HepG2 (cell line): ENCODE measurements around the gene TADA2B. TPM values are rescaled to one million over a fixed set of nuclear protein-coding genes. Genes with fewer than 3 reads are reported as not detected.

Experiments
- AKNA ChIP-seq: sonication (generic); formaldehyde crosslinking; IDR thresholded peaks from 2 replicates; pipeline ENCODE4 v1.4.0; 2020; ENCODE audit warnings: missing genetic modification reagents, borderline replicate concordance
- BRD4 ChIP-seq: sonication (generic); formaldehyde crosslinking; IDR thresholded peaks from 2 replicates; pipeline ENCODE4 v1.4.0; 2020; ENCODE audit warnings: missing genetic modification reagents
- DNMT1 ChIP-seq: sonication (generic); formaldehyde crosslinking; IDR thresholded peaks from 2 replicates; pipeline ENCODE4 v1.5.1; 2020; ENCODE audit warnings: mild to moderate bottlenecking, missing genetic modification reagents
- GABPA ChIP-seq, 2 experiments: IDR thresholded peaks; 2 replicates each; pipeline ENCODE4 v1.6.1; 2011 to 2016; ENCODE audit warnings: low read depth in 2 of 2, low read length in 1 of 2, missing biosample characterization in 1 of 2, missing genetic modification characterization in 1 of 2
- GATAD1 ChIP-seq: IDR thresholded peaks from 2 replicates; pipeline ENCODE4 v1.6.1; 2016; ENCODE audit warnings: missing genetic modification reagents, missing compliant biosample characterization
- GRHL1 ChIP-seq: sonication (generic); formaldehyde crosslinking; conservative IDR thresholded peaks from 2 replicates; pipeline ENCODE4 v1.8.0; 2022; ENCODE audit warnings: missing genetic modification reagents
- HHEX ChIP-seq: IDR thresholded peaks from 2 replicates; pipeline ENCODE4 v1.6.1; 2016; ENCODE audit warnings: control low read depth
- JDP2 ChIP-seq: sonication (generic); formaldehyde crosslinking; IDR thresholded peaks from 2 replicates; pipeline ENCODE4 v1.8.1; 2022; ENCODE audit warnings: missing genetic modification reagents, borderline replicate concordance
- KDM2A ChIP-seq: sonication (generic); formaldehyde crosslinking; IDR thresholded peaks from 2 replicates; pipeline ENCODE4 v1.4.0; 2020; ENCODE audit warnings: low read depth, missing genetic modification reagents, borderline replicate concordance
- MYC ChIP-seq: sonication (generic); formaldehyde crosslinking; IDR thresholded peaks from 2 replicates; pipeline ENCODE4 v1.9.0; 2021; ENCODE audit warnings: missing genetic modification reagents, borderline replicate concordance
- NFE2L2 ChIP-seq: fragments of 150-350 bp; IDR thresholded peaks from 2 replicates; pipeline ENCODE4 v1.6.1; 2014; ENCODE audit warnings: low read length
- POLR2A ChIP-seq, 2 experiments: IDR thresholded peaks; 2 replicates each; pipeline ENCODE4 v1.6.1; 2011; ENCODE audit warnings: low read depth in 2 of 2, low read length in 2 of 2, mild to moderate bottlenecking in 1 of 2, moderate library complexity in 1 of 2; ENCODE audit not compliant: insufficient read depth in 1 of 2
- RELA ChIP-seq: sonication (generic); formaldehyde crosslinking; IDR thresholded peaks from 2 replicates; pipeline ENCODE4 v1.4.0; 2020; ENCODE audit warnings: missing genetic modification reagents
- SETDB1 ChIP-seq: sonication (generic); formaldehyde crosslinking; IDR thresholded peaks from 2 replicates; pipeline ENCODE4 v1.5.1; 2020; ENCODE audit warnings: missing genetic modification reagents, mild to moderate bottlenecking, borderline replicate concordance
- SMAD3 ChIP-seq: sonication (generic); formaldehyde crosslinking; IDR thresholded peaks from 2 replicates; pipeline ENCODE4 v1.4.0; 2020; ENCODE audit warnings: missing genetic modification reagents
- SRY ChIP-seq: sonication (generic); formaldehyde crosslinking; IDR thresholded peaks from 2 replicates; pipeline ENCODE4 v1.8.0; 2022; ENCODE audit warnings: mild to moderate bottlenecking, missing genetic modification reagents
- SUZ12 ChIP-seq: fragments of 150-350 bp; IDR thresholded peaks from 2 replicates; pipeline ENCODE4 v1.6.1; 2014; ENCODE audit warnings: low read depth, low read length
- THAP11 ChIP-seq: IDR thresholded peaks from 2 replicates; pipeline ENCODE4 v1.6.1; 2016; ENCODE audit warnings: missing biosample characterization, missing genetic modification reagents
- ZFP36L1 ChIP-seq: sonication (generic); formaldehyde crosslinking; IDR thresholded peaks from 2 replicates; pipeline ENCODE4 v1.8.0; 2022; ENCODE audit warnings: mild to moderate bottlenecking, missing genetic modification reagents, moderate library complexity
- ZNF337 ChIP-seq: sonication (generic); formaldehyde crosslinking; IDR thresholded peaks from 2 replicates; pipeline ENCODE4 v1.5.1; 2020; ENCODE audit warnings: missing genetic modification reagents, low read depth, mild to moderate bottlenecking, borderline replicate concordance
- ZNF44 ChIP-seq: sonication (generic); formaldehyde crosslinking; IDR thresholded peaks from 2 replicates; pipeline ENCODE4 v1.5.1; 2020; ENCODE audit warnings: mild to moderate bottlenecking, missing genetic modification reagents
- ZNF501 ChIP-seq: sonication (generic); formaldehyde crosslinking; IDR thresholded peaks from 2 replicates; pipeline ENCODE4 v1.5.1; 2020; ENCODE audit warnings: mild to moderate bottlenecking, moderate library complexity, missing genetic modification reagents
- ZNF562 ChIP-seq: sonication (generic); formaldehyde crosslinking; IDR thresholded peaks from 2 replicates; pipeline ENCODE4 v1.8.0; 2022; ENCODE audit warnings: missing genetic modification reagents, borderline replicate concordance
- ZSCAN21 ChIP-seq: sonication (generic); formaldehyde crosslinking; IDR thresholded peaks from 2 replicates; pipeline ENCODE4 v1.8.0; 2022; ENCODE audit warnings: mild to moderate bottlenecking, missing genetic modification reagents, moderate library complexity, borderline replicate concordance
- ZSCAN9 ChIP-seq: IDR thresholded peaks from 2 replicates; pipeline ENCODE4 v1.6.1; 2016; ENCODE audit warnings: borderline replicate concordance
- polyA plus RNA-seq, 8 experiments: library from polyadenylated mRNA; depleted of rRNA in 3 of 8; stranded (reverse) in 7 of 8; unstranded in 1 of 8; fragments of >200 nt; fragmentation: Illumina TruSeq in 4 of 8; extraction: Trizol in 4 of 8; gene quantifications; 2 replicates each; pipeline versions ENCODE4 v1.2.1 to v1.2.3, GENCODE V29; 2011 to 2016; ENCODE audit warnings: low read depth in 4 of 8, missing spikeins in 1 of 8, mixed read lengths in 1 of 8; ENCODE audit not compliant: insufficient read depth in 1 of 8
- total RNA-seq, 5 experiments: library from RNA; depleted of rRNA; stranded (reverse); fragments of >200 nt; fragmentation: Illumina TruSeq; extraction: Trizol; gene quantifications; 2 replicates each; pipeline ENCODE4 v1.2.3, GENCODE V29; 2016; ENCODE audit warnings: low read depth in 1 of 5

The TADA2B gene
- total and polyA plus RNA-seq, 2 of the 13 experiments (the other 11 are each of a cell fraction or from before 2014, with no cell fraction given) = 4.6 to 8.9 TPM

GRCh38 chr4:7067452-7068278 lies 24.5 kb downstream of the TADA2B start, which contains the start of gene GRPEL1 (continued):
- TF ChIP-seq ZNF501 (peak; percentile 91), JDP2 (CRISPR knock-in tag) (no peak), THAP11 (CRISPR knock-in tag) (peak; percentile 82), DNMT1 (CRISPR knock-in tag) (no peak), KDM2A (CRISPR knock-in tag) (peak; percentile 18; the same call in 1 of the 2 replicates), ZNF562 (CRISPR knock-in tag) (no peak), RELA (CRISPR knock-in tag) (0 out of 2 replicates have a peak, but pooled peaks have one; percentile 16), ZNF337 (CRISPR knock-in tag) (0 out of 2 replicates have a peak, but pooled peaks have one; percentile 37), SRY (peak; percentile 88; the same call in 1 of the 2 replicates), BRD4 (CRISPR knock-in tag) (peak; percentile 11; the same call in 1 of the 2 replicates), AKNA (no peak), GATAD1 (CRISPR knock-in tag) (peak; percentile 79), GRHL1 (CRISPR knock-in tag) (no peak), NFE2L2 (no peak), ZFP36L1 (peak; percentile 91), HHEX (peak; percentile 27; the same call in 1 of the 2 replicates), ZSCAN9 (CRISPR knock-in tag) (peak; percentile 15; the same call in 1 of the 2 replicates), MYC (CRISPR knock-in tag) (peak; percentile 78), ZSCAN21 (CRISPR knock-in tag) (no peak), SUZ12 (no peak), POLR2A (IDR thresholded peaks at IDR 0.05; ENCODE audit: insufficient read depth in 1 of 2, low read depth in 2 of 2, low read length in 2 of 2) (peak in 1 of 2 experiments; percentile 99; a peak in 2 of 4 replicates), SMAD3 (peak; percentile 56), ZNF44 (CRISPR knock-in tag) (0 out of 2 replicates have a peak, but pooled peaks have one; percentile 66), GABPA (IDR thresholded peaks at IDR 0.05; ENCODE audit: low read depth, low read length) (no peak), GABPA (CRISPR knock-in tag; IDR thresholded peaks at IDR 0.05; ENCODE audit: low read depth) (peak; percentile 49), SETDB1 (no peak)
